ENCODE results near the gene BRD4.

GRCh38 chr19:15201374-15202023, 130.8 kb downstream of the BRD4 start:
- TF ChIP-seq, protein P1, sequence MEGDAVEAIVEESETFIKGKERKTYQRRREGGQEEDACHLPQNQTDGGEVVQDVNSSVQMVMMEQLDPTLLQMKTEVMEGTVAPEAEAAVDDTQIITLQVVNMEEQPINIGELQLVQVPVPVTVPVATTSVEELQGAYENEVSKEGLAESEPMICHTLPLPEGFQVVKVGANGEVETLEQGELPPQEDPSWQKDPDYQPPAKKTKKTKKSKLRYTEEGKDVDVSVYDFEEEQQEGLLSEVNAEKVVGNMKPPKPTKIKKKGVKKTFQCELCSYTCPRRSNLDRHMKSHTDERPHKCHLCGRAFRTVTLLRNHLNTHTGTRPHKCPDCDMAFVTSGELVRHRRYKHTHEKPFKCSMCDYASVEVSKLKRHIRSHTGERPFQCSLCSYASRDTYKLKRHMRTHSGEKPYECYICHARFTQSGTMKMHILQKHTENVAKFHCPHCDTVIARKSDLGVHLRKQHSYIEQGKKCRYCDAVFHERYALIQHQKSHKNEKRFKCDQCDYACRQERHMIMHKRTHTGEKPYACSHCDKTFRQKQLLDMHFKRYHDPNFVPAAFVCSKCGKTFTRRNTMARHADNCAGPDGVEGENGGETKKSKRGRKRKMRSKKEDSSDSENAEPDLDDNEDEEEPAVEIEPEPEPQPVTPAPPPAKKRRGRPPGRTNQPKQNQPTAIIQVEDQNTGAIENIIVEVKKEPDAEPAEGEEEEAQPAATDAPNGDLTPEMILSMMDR (IDR thresholded peaks at IDR 0.05): no peak
- TF ChIP-seq POLR2A (IDR thresholded peaks at IDR 0.05): no peak

Data from tibial nerve (tissue), 3 donors.